Neuronal stem cell (in vitro differentiated cells): ENCODE measurements around the gene FAM3B.

Experiments used
- DNase-seq: peaks from one replicate; pipeline ENCODE4 v3.0.0-alpha.2; 2013; ENCODE audit warnings: low spot score
- H2AFZ ChIP-seq: one replicate; pipeline ENCODE4 v1.6.1; 2013; ENCODE audit warnings: mild to moderate bottlenecking, low read length, inconsistent platforms
- H2AK5ac ChIP-seq: 2 replicates; pipeline ENCODE4 v1.6.1; 2013; ENCODE audit warnings: low read depth, mild to moderate bottlenecking, inconsistent platforms, low read length, moderate library complexity, mixed read lengths
- H2BK120ac ChIP-seq: 2 replicates; pipeline ENCODE4 v1.6.1; 2013; ENCODE audit warnings: low read depth, mild to moderate bottlenecking, inconsistent platforms, low read length, moderate library complexity, mixed read lengths
- H2BK12ac ChIP-seq: one replicate; pipeline ENCODE4 v1.6.1; 2013; ENCODE audit warnings: low read length, inconsistent platforms
- H2BK15ac ChIP-seq: 2 replicates; pipeline ENCODE4 v1.6.1; 2013; ENCODE audit warnings: mild to moderate bottlenecking, low read length, inconsistent platforms, mixed read lengths
- H2BK5ac ChIP-seq: one replicate; pipeline ENCODE4 v1.6.1; 2013; ENCODE audit warnings: inconsistent platforms, mild to moderate bottlenecking, low read length, moderate library complexity
- H3K14ac ChIP-seq: one replicate; pipeline ENCODE4 v1.6.1; 2013; ENCODE audit warnings: low read length, inconsistent platforms
- H3K18ac ChIP-seq: 2 replicates; pipeline ENCODE4 v1.6.1; 2013; ENCODE audit warnings: low read length, inconsistent platforms
- H3K23ac ChIP-seq: 2 replicates; pipeline ENCODE4 v1.6.1; 2013; ENCODE audit warnings: low read depth, mild to moderate bottlenecking, mixed read lengths, low read length, inconsistent platforms; ENCODE audit not compliant: poor library complexity
- H3K27ac ChIP-seq: replicated peaks from 3 replicates; pipeline ENCODE4 v1.5.1; 2013; ENCODE audit warnings: low read length, inconsistent platforms
- H3K27me3 ChIP-seq, 3 experiments: 2 replicates each; pipeline ENCODE4 v1.6.1; 2013; ENCODE audit warnings: low read length in 3 of 3, mild to moderate bottlenecking in 2 of 3, inconsistent platforms in 1 of 3, low read depth in 1 of 3, mixed read lengths in 1 of 3, moderate library complexity in 1 of 3; ENCODE audit not compliant: control insufficient read depth in 3 of 3, insufficient read depth in 3 of 3
- H3K36me3 ChIP-seq, 2 donors: replicated peaks in 1 of 2; 2 replicates each; pipeline ENCODE4 v1.6.1; 2013; ENCODE audit warnings: low read length in 2 of 2; ENCODE audit not compliant: control insufficient read depth in 2 of 2, insufficient read depth in 2 of 2
- H3K4ac ChIP-seq: 2 replicates; pipeline ENCODE4 v1.6.1; 2013; ENCODE audit warnings: inconsistent platforms, mild to moderate bottlenecking, low read length, moderate library complexity
- H3K4me1 ChIP-seq, 2 donors: 1 replicate in 1 of 2; 2 replicates in 1 of 2; pipeline ENCODE4 v1.6.1; 2013; ENCODE audit warnings: low read length in 2 of 2, low read depth in 1 of 2; ENCODE audit not compliant: control insufficient read depth in 2 of 2, insufficient read depth in 1 of 2
- H3K4me2 ChIP-seq: one replicate; pipeline ENCODE4 v1.6.1; 2013; ENCODE audit warnings: mild to moderate bottlenecking, low read length, inconsistent platforms; ENCODE audit not compliant: insufficient read depth, poor library complexity, severe bottlenecking
- H3K4me3 ChIP-seq, 2 donors: 2 replicates each; pipeline ENCODE4 v1.5.1; 2013; ENCODE audit warnings: low read length in 2 of 2, mild to moderate bottlenecking in 2 of 2, inconsistent platforms in 1 of 2, moderate library complexity in 1 of 2
- H3K79me1 ChIP-seq: one replicate; pipeline ENCODE4 v1.6.1; 2013; ENCODE audit warnings: low read depth, mild to moderate bottlenecking, inconsistent platforms, low read length, moderate library complexity
- H3K9ac ChIP-seq: one replicate; pipeline ENCODE4 v1.6.1; 2013; ENCODE audit warnings: mild to moderate bottlenecking, low read depth, low read length, inconsistent platforms; ENCODE audit not compliant: poor library complexity
- H3K9me3 ChIP-seq, 2 donors: replicated peaks in 1 of 2; 2 replicates each; pipeline versions ENCODE3 to v1.6.1; 2013; ENCODE audit warnings: low read length in 2 of 2, mild to moderate bottlenecking in 2 of 2, inconsistent platforms in 1 of 2, low read depth in 1 of 2, mixed read lengths in 1 of 2, moderate library complexity in 1 of 2; ENCODE audit not compliant: control insufficient read depth in 2 of 2, insufficient read depth in 1 of 2
- H4K8ac ChIP-seq: one replicate; pipeline ENCODE4 v1.6.1; 2013; ENCODE audit warnings: low read depth, mild to moderate bottlenecking, inconsistent platforms, low read length, moderate library complexity
- H4K91ac ChIP-seq: one replicate; pipeline ENCODE4 v1.6.1; 2013; ENCODE audit warnings: low read length, low read depth, mild to moderate bottlenecking, inconsistent platforms; ENCODE audit not compliant: poor library complexity
- WGBS, 2 donors: extraction: QIAGEN DNeasy Blood & Tissue Kit; methylation state at CpG; one replicate each; pipeline ENCODE4 v1.1.7; 2013; ENCODE audit warnings: missing lambda C conversion rate in 2 of 2, mixed read lengths in 1 of 2; ENCODE audit not compliant: insufficient read length in 2 of 2, insufficient replicate concordance in 1 of 2; ENCODE audit errors: extremely low coverage in 2 of 2; 5-methylcytosine and 5-hydroxymethylcytosine counted together

The FAM3B gene

DNA sequence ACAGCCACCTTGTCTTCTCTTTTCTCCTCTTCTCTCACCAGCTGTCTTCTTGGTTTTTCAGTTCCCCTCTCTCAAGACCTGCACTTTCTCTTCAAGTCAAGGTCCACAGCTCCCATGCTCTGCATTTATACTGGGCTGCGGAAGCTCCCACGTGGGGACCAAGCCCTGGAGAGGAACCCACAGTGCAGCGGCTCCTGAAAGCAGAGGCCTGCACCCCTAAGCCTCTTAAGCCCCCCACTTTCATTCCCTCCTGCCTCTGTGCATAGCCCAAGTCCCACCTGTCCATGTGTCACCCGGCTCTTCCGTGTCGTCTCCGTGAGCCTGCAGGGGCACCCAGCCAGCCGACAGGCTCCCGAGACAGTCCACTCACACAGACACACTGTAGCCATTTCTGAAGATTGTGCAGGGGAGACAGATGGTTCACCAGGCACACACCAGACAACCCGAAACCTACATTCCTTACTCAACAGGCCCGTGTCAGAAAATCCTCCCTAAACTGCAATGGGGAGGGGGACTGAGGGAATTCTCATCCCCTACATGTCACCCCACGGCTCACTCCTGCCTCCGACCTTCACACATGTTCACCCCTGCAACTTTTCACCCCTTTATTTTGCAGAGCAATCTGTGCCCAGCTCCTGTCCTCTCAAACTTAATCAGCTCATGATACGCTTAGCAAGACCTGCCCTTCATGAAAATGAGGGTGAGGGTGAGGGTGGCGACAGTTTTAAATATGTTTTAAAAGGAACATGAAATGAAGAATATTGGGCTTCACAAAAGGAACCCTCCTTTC lies 51.5 kb downstream of the FAM3B start:
- no peak for DNase-seq
- peaks cover 0 to 3% of the 10 kb centered on the region in 2 donors for H3K4me1 ChIP-seq
- whole genome bisulfite sequencing, 2 donors = no CpG with 5 or more reads among the region's 15 CpGs
- H2BK5ac ChIP-seq = no peak overlapping the region
- H3K27ac ChIP-seq = no peak overlapping the region
- H2BK12ac ChIP-seq = no peak overlapping the region
- H3K18ac ChIP-seq = no peak overlapping the region
- no peak overlapping the region for H4K8ac ChIP-seq
- H2AK5ac ChIP-seq = no peak overlapping the region
- no peak overlapping the region for H3K23ac ChIP-seq
- H3K36me3 ChIP-seq = no peaks in the 10 kb centered on the region
- H3K9me3 ChIP-seq = no peaks in the 10 kb centered on the region
- no peak overlapping the region for H2AFZ ChIP-seq
- H4K91ac ChIP-seq = no peak overlapping the region
- H3K4me2 ChIP-seq = no peak overlapping the region
- no peaks in the 10 kb centered on the region for H3K79me1 ChIP-seq
- H3K4ac ChIP-seq = no peak overlapping the region
- peak overlapping the region; percentile 81 for H2BK15ac ChIP-seq
- no peak overlapping the region for H3K4me3 ChIP-seq
- no peak overlapping the region for H3K9ac ChIP-seq
- no peak overlapping the region for H3K14ac ChIP-seq
- H3K27me3 ChIP-seq = peaks cover 0 to 17% (median 0%) of the 10 kb centered on the region in 3 experiments
- no peak overlapping the region for H2BK120ac ChIP-seq

DNA sequence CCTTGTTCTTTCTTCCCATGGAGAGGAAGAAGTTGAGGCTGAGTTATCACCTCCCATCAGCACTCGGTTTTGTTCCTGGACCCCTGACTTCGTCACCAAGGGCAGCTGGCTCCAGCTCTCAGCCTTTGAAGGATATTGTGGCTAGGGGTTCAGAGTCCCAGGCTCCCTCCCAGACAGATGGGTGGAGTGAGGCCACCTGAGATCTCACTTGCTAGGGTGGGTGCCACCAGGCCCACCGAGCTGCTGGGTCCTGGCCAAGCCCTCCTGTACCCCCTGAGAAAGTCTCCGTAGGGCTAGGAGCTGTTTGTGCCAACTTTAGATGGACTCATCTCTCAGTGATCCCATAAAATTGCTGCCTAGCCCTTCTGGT lies 52.1 kb downstream of the FAM3B start:
- H3K27ac ChIP-seq = no peak overlapping the region
- no peak overlapping the region for H3K14ac ChIP-seq
- H2BK5ac ChIP-seq = no peak overlapping the region
- no peak overlapping the region for H4K8ac ChIP-seq
- no peak overlapping the region for H3K9ac ChIP-seq
- no peak for DNase-seq
- no peak overlapping the region for H2BK120ac ChIP-seq
- no peak overlapping the region for H3K4me3 ChIP-seq
- peaks cover 0 to 3% of the 10 kb centered on the region in 2 donors for H3K4me1 ChIP-seq
- H2AK5ac ChIP-seq = no peak overlapping the region
- H3K23ac ChIP-seq = no peak overlapping the region
- H3K36me3 ChIP-seq = no peaks in the 10 kb centered on the region
- no peaks in the 10 kb centered on the region for H3K9me3 ChIP-seq
- peaks cover 0 to 17% (median 0%) of the 10 kb centered on the region in 3 experiments for H3K27me3 ChIP-seq
- peak overlapping the region; percentile 5 for H3K18ac ChIP-seq
- no CpG with 5 or more reads among the region's 4 CpGs for WGBS, 2 donors
- H2BK15ac ChIP-seq = no peak overlapping the region
- no peak overlapping the region for H4K91ac ChIP-seq
- peak overlapping the region; percentile 40 for H2AFZ ChIP-seq
- H2BK12ac ChIP-seq = no peak overlapping the region
- no peak overlapping the region for H3K4me2 ChIP-seq
- H3K4ac ChIP-seq = no peak overlapping the region
- H3K79me1 ChIP-seq = no peaks in the 10 kb centered on the region

- Histone ChIP-seq H4K91ac (no peak overlapping the region), H3K4ac (no peak overlapping the region), H3K4me1 (peaks cover 0 to 3% of the 10 kb centered on the region in 2 donors), H2BK15ac (peak overlapping the region; percentile 82), H2BK12ac (no peak overlapping the region), H3K27me3 (peaks cover 0 to 17% (median 0%) of the 10 kb centered on the region in 3 experiments), H3K79me1 (no peaks in the 10 kb centered on the region), H3K9me3 (no peaks in the 10 kb centered on the region), H3K36me3 (no peaks in the 10 kb centered on the region), H3K23ac (no peak overlapping the region), H2AFZ (peak overlapping the region; percentile 40), H3K9ac (no peak overlapping the region), H4K8ac (no peak overlapping the region), H3K14ac (no peak overlapping the region), H3K27ac (no peak overlapping the region), H3K18ac (peak overlapping the region; percentile 89), H2AK5ac (no peak overlapping the region), H2BK120ac (no peak overlapping the region), H2BK5ac (no peak overlapping the region), H3K4me2 (peak overlapping the region; percentile 72), H3K4me3 (peak overlapping the region in 1 of 2 donors; percentile 68)
- DNase-seq = peak; percentile 56
- WGBS, 2 donors = no CpG with 5 or more reads among the region's 29 CpGs
These were observed 52.7 kb downstream of the FAM3B start for GRCh38 chr21:41369105-41369919.
